GM19239 (cell line): ENCODE data around the gene INSIG2.

Source experiments
- DNase-seq: peaks from one replicate; pipeline ENCODE4 v3.0.0; 2011; ENCODE audit warnings: low spot score; ENCODE audit not compliant: insufficient read length
- FAIRE-seq: peaks from 2 replicates; lab custom pipeline; 2011; peaks lifted over from hg19 to GRCh38; lab: Jason Lieb, UNC

The INSIG2 gene

DNA sequence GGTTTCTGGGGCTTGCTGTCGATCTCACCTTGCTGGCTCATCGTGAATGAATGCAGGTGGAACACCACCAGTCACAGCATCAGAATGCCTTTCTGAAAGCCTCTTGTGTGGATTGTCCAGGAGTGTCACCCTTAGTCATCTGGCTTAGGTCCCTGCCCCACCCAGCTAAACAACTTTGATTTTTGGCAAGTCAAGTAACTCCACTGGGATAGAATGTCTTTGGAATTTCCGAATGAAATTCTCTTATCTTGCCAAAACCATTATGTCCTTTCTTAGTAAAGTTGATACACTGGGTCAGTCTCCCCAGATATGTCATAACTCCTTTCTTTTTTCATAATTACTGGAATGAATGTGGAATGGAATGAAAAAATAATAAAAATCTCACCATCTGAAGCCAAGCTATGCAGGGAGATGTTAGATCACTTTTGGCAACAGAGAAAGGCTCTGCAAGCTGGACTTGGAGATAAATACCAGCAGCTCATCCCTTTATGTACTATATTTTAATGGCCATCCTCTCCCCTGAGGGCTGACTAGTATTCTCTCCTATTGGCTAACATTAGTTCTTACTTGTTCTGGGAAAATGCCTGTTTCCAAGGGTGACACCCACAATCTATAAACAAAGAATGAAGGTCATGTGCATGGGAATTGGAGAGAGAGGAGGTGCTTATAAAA, 35.4 kb downstream of the INSIG2 start:
- FAIRE-seq (peak; percentile 37), DNase-seq (no peak)

DNA sequence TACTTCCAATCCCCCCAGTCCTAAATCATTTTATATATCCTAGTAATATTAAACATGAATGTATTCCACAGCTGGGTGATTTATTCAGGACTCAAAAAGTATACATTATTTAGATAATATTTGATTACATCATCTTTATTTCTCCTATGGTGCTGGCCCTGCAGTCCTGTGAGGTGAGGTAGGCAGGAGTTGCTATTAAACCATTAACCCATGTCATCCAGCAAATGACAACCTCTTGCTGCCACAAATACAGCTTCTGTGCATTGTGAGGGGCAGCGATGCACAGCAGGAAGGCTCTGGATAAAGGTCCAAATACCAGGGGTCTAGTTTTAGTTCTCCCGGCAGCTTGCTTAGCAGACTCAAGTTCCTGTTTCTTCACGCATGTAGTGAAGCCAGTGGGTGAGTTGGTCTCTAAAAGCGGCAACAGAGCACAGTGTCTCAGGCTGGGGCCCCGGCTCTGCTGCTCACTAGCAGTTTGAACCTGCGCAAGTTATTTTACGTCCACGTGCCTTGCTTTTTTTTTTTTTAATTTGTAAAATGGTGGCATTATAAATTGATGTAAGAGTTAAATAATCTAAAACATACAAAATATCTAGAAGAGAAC, 36.1 kb downstream of the INSIG2 start:
- DNase-seq (no peak), FAIRE-seq (peak; percentile 48)

DNA sequence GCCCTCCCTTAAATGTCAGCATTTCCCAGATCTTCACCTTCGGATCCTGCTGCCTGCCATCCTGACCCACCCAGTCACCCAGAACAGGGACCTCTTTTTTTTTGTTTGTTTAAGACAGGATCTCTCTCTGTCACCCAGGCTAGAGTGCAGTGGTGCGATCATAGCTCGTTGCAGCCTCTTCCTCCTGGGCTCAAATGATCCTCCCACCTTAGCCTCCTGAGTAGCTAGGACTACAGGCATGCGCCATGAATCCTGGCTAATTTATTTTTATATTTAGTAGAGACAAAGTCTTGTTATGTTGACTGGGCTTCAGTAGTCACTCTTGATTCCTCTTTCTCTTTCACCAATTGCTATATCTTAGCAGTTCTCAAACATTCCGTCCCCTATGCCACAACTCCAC, 39.0 kb downstream of the INSIG2 start:
- FAIRE-seq = no peak
- DNase-seq = no peak

DNA sequence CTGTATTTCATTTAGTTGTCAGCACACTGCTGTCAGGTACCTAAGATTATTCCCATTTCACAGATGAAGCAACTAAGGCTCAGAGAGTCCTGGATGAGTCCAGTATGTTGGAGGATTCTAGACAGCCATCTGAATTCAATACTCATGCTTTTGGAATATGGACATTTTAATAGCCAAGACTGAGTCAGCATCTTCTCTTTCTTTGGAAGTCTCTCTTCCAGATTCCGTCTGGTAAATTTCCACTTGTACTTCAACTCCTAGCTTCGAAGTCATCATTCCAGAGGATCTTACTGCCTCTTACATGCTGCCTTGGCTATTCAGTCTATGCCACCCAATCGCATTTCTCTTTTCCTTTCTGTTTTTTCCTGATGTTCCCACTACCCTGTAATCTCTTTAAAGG, 40.6 kb downstream of the INSIG2 start:
- FAIRE-seq = no peak
- no peak for DNase-seq

DNA sequence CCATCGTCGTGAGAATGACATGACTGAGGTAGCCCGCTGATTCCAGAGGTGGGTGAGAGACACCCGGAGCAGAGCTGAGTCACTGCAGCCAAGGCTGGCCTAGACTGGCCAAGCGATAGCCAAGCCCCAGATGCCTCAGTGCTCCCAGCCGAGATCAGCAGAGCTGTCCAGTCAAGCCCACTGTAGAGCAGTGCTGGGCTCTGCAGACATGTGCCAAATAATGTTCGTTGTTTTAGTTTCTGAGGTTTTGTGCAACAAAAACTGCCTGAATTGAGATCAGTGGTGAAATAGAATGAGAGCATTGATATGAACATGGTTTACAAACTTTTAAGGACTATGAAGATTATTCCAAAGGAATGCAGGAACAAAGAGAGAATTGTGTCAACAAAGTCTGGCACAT, 42.1 kb downstream of the INSIG2 start:
- DNase-seq (no peak), FAIRE-seq (no peak)

DNA sequence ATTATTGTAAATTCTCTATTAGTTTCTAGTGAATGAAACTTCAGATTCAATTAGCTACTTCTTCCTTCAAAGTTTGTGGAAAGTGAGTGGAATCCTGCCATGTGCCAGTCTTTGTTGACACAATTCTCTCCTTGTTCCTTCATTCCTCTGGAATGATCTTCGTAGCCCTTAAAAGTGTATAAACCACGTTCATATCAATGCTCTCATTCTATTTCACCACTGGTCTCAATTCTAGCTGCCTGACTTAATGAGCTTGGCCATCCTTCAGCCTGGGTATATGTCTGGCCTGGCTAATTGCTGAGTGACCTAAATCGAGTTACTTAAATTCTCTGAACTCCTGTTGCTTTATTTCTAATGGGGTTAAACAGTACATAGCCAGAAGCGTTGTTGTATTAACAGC, 43.5 kb downstream of the INSIG2 start:
- no peak for DNase-seq
- no peak for FAIRE-seq

DNA sequence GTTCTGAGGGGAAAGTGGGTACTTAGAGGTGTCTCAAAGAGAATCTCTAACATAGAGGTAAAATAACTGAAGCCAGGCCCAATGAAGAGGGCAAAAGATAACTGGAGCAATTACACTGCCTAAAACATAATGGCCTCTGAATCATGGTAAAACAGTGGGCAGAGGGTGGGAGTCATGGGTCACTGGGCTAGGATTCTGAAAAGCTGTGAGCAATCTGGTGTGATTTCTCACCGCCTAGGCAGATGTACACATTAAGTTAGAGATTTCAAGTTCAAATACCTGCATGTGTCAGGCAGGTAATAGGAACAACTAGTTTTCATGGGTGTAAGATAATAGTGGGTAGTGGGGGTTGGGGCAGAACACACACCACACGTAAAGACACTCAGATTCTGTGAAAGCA, 45.6 kb downstream of the INSIG2 start:
- DNase-seq (no peak), FAIRE-seq (no peak)

DNA sequence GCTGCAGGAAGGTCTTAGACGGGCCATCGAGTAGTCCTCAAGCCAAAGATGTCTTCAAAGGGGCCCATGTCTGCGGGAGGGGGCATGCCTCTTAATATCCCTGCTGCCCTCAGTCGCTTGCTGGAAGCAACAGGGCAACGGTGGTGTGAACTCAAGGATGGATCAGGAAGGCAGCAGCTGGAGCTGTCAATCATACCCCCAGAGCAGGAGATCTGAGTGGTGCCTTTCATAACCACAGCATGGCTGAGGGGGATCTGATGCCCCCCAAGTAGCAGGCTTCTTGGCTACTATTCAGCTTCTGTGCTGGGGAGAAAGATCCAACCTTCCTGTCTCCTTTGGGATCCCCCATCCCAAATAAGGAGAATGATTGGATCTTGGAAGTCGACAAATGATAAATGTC, 46.4 kb downstream of the INSIG2 start:
- FAIRE-seq (no peak), DNase-seq (no peak)

DNA sequence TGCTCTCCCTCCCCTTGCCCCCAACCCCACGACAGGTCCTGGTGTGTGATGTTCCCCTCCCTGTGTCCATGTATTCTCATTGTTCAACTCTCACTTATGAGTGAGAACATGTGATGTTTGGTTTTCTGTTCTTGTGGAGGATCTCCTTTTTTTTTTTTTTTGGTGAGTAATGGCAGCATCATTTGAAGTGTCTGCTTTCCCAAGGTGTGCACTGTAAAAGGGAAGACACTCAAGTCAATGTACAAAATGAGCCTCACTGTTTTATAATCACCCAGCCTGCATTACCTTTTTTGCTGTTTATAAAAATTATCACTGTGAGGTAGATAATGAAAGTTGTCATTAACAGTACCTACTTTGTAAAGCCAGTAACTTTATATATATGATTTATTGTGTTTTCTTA, 56.9 kb downstream of the INSIG2 start:
- FAIRE-seq = no peak
- no peak for DNase-seq

DNA sequence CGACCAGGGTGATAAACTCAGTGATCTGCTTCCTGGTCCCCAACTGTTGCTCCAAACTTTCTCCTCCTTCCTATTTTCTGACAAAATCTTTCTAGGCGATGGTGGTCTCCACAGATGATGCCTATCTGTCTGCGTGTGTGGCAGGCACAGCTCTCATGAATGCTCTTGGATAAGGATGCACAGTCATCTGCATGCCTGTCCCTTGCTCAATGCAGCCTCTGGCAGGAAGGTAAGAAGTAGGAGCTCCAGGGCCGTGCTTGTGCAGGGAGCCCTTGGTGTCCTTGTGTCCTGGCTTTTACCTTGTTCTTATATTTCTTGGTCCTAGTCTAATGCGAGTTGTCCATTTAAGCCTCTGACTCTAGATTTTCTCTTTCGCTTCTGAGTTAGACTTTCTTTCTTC, 57.5 kb downstream of the INSIG2 start:
- no peak for FAIRE-seq

DNA sequence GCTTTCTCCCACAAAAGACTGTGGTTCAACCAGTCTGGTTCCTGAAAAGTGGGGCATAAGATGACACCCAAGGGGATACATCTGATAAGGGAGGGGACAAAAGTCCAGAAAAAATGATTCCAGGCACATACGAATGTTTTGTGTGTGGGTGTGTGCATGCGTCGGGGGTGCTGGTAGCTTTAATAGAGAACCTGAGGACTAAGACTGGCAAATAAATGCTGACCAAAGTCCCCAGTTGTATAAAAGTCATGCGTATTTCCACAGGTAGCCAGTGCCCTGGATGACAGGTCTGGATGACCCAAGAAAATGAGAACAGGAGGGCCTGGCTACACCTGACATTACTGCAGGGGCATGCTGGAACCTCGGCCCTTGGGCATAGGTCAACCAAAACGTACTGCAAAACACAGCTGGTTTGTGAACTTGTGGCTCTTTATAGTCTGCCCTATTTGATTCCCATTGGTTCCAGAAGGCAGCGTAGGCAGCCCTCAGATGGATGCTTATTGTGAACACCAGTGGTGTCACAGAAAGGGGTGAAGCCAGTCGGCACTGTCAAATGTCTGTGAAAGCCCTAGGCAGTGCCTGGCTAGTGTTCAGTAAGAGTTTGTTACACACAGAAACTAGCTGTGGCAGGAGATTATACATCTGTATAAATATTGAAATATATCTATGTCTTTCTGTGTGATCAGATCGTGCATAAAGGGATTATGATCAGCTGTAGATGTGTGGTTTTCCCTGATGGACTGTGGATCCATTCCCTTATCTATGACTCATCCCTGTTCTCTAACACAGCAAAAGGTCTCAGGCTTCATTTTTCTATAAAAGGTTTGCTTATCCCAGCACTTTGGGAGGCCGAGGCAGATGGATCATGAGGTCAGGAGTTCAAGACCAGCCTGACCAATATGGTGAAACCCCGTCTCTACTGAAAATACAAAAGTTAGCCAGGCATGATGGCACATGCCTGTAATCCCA, 58.3 kb downstream of the INSIG2 start:
- DNase-seq = no peak
- no peak for FAIRE-seq

More for the DNA sequence above, 57.5 kb downstream of the INSIG2 start:
- DNase-seq = no peak

DNA sequence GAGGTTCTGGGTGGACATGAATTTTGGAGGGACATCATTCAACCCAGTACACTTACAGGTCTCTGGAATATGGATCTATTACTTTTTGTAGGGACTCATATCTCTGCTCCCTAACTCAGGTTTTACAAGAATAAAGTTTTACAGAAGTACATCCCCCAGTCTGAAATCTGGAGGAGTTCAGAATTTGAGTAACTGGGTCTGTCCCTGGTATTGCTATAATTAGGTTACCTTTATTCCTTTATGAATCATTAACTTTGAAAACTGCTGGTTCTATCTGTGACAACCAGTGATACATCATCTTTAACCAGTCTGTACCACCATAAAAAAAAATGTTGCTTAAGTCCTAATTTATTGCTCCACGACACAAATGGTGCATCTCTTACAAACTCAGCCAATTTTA, 59.9 kb downstream of the INSIG2 start:
- DNase-seq (no peak), FAIRE-seq (peak; percentile 21)

DNA sequence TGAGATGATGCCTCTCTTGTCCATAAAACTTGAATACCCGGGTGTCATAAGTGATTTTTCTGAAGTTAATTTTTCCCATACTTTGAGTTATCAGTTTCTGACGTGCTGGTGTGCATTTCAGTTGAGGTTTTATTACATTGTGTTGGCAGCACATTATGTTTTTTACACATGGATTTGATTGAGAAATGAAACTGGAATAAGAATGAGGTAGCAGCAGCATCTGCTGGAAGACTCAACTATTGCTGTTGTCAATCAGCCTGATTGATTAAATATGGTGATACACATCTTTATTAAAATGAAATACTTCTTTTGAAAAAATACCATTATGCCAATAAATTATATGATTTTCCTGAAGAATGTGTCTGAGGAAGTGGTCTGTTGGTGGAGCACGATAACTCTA, 60.5 kb downstream of the INSIG2 start:
- FAIRE-seq (peak; percentile 78), DNase-seq (no peak)

DNA sequence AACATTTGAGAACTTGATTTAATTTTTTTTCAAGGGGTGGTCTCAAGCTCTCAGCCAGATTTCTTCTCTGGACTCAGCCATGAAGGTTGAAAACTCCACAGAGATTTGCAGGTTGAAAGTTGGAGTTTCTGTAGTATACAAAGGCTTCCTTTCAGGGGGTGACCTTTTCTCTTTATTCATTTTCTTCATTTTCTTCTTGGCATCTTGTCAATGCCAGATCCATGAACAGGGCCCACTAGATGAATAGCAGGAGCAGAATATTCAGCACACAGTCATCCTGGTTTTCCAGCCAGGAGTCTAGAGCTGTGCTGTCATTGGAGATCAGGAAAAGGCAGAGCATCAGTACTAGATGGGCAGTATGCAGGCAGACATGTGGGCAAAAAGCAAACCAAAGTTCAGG, 62.0 kb downstream of the INSIG2 start:
- DNase-seq (no peak), FAIRE-seq (no peak)

DNA sequence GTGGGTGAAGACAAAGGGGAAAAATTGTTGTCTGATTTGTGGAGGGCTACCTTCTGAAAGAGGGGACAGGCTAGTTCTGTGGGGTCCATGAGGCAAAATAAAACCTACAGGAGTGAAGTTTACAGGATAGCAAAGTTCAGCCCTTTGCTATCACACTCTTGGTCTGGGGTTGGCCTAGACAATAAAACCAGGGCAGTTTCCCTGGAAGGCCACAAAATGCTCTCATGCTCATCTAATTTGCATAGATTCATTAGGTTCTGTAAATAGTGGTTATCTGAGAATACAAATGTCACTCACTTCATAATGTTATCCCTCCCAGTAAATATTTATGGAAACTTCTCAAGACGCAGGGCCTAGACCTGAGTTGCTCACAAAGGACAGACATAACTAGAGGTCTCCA, 63.6 kb downstream of the INSIG2 start:
- no peak for FAIRE-seq
- DNase-seq = no peak

DNA sequence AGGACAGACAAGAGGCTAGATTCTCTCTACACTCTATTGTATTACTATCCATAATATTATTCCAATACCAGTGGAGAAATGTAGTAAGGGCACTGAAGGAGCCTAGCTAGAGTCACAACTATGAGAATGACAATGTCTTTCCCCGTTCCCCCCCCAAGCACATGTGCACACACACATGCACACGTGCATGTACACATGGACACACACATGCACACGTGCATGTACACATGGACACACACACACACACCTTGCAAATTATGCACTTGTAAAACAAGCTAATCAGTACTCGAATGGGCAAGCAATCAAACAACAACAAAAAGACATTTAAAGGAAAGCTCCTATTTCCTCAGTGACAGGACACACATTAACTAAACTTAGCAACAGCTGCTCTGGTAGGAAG, 65.2 kb downstream of the INSIG2 start:
- no peak for FAIRE-seq
- no peak for DNase-seq

DNA sequence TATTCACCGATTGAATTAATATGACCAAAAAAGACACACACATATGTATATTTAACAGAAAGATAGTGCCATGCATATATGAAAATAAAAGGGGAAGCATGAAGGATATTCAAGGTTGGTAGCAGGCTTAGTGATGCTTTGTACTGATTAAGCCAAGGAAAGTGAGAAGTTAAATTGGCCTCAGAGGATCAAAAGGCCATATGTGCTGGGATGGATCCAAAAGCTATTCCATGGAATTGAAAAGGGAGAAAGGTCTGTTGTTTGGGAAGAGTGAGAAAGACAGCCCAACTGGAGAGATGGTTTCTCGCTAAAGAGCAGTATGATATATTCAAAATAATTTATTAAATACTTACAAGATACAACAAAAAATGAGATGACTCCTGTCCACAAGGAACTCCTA, 65.9 kb downstream of the INSIG2 start:
- FAIRE-seq (no peak), DNase-seq (no peak)
